ENCODE data around the gene KRTAP1-3.
"Not testable (repeated sequence)": the region's sequence is repeated elsewhere in the genome, so short reads cannot be mapped to it uniquely, and the experiment has no call there.

KRTAP1-3 gene

GRCh38 chr17:41034346-41034935 lies at the start of gene KRTAP1-3:
TSS of gene KRTAP1-3 (minus strand) at chr17:41034874. CDS start at chr17:41034821, 53 bp downstream.
- DNase-seq = not testable (repeated sequence)

GRCh38 chr17:41084100-41084856 lies 49.6 kb upstream of the KRTAP1-3 start, which contains the start of gene KRTAP4-7:
TSS of gene KRTAP4-7 (plus strand) at chr17:41084150. CDS start at chr17:41084207, 57 bp downstream.
- not testable (repeated sequence) for DNase-seq

- DNase-seq = not testable (repeated sequence)
These were observed 48.8 kb upstream of the KRTAP1-3 start for GRCh38 chr17:41083427-41083826.

GRCh38 chr17:41082626-41083025 lies 48.0 kb upstream of the KRTAP1-3 start:
- DNase-seq = no peak
- no peak for TF ChIP-seq POLR2A (IDR thresholded peaks at IDR 0.05; ENCODE audit: low read length)
- TF ChIP-seq GATA1 (IDR thresholded peaks at IDR 0.05; ENCODE audit: low read depth, low read length) = no peak

- TF ChIP-seq POLR2A (IDR thresholded peaks at IDR 0.05; ENCODE audit: low read length) = no peak
- no peak for TF ChIP-seq GATA1 (IDR thresholded peaks at IDR 0.05; ENCODE audit: low read depth, low read length)
- no peak for DNase-seq
These were observed 42.1 kb upstream of the KRTAP1-3 start for GRCh38 chr17:41076788-41077187.

- no peak for TF ChIP-seq POLR2A (IDR thresholded peaks at IDR 0.05; ENCODE audit: low read length)
- TF ChIP-seq GATA1 (IDR thresholded peaks at IDR 0.05; ENCODE audit: low read depth, low read length) = no peak
- no peak for DNase-seq
These were observed 39.0 kb upstream of the KRTAP1-3 start for GRCh38 chr17:41073676-41074075.

GRCh38 chr17:41071606-41072360 lies 37.1 kb upstream of the KRTAP1-3 start:
- DNase-seq = no peak
- TF ChIP-seq POLR2A (IDR thresholded peaks at IDR 0.05; ENCODE audit: low read length) (no peak), GATA1 (IDR thresholded peaks at IDR 0.05; ENCODE audit: low read depth, low read length) (no peak)

- TF ChIP-seq GATA1 (IDR thresholded peaks at IDR 0.05; ENCODE audit: low read depth, low read length) (no peak), POLR2A (IDR thresholded peaks at IDR 0.05; ENCODE audit: low read length) (no peak)
- no peak for DNase-seq
These were observed 34.4 kb upstream of the KRTAP1-3 start for GRCh38 chr17:41069031-41069430.

- DNase-seq = no peak
- TF ChIP-seq POLR2A (IDR thresholded peaks at IDR 0.05; ENCODE audit: low read length) (no peak), GATA1 (IDR thresholded peaks at IDR 0.05; ENCODE audit: low read depth, low read length) (no peak)
These were observed 32.6 kb upstream of the KRTAP1-3 start for GRCh38 chr17:41067281-41067680.

- peak in 1 of 2 experiments; percentile 25 for DNase-seq
- TF ChIP-seq POLR2A (IDR thresholded peaks at IDR 0.05; ENCODE audit: low read length) (no peak), GATA1 (IDR thresholded peaks at IDR 0.05; ENCODE audit: low read depth, low read length) (no peak)
These were observed 31.4 kb upstream of the KRTAP1-3 start, which contains the start of gene KRTAP2-4 for GRCh38 chr17:41065829-41066624. TSS of gene KRTAP2-4 (minus strand) at chr17:41065879. CDS start at chr17:41065845, 34 bp downstream.

- DNase-seq = not testable (repeated sequence)
These were observed 30.5 kb upstream of the KRTAP1-3 start for GRCh38 chr17:41065016-41065689.

- TF ChIP-seq POLR2A (IDR thresholded peaks at IDR 0.05; ENCODE audit: low read length) (no peak), GATA1 (IDR thresholded peaks at IDR 0.05; ENCODE audit: low read depth, low read length) (no peak)
- DNase-seq = no peak
These were observed 29.6 kb upstream of the KRTAP1-3 start for GRCh38 chr17:41064301-41064700.

GRCh38 chr17:41063449-41063848 lies 28.8 kb upstream of the KRTAP1-3 start:
- no peak for DNase-seq
- TF ChIP-seq GATA1 (IDR thresholded peaks at IDR 0.05; ENCODE audit: low read depth, low read length) = no peak

- DNase-seq = no peak
- TF ChIP-seq GATA1 (IDR thresholded peaks at IDR 0.05; ENCODE audit: low read depth, low read length) (no peak), POLR2A (IDR thresholded peaks at IDR 0.05; ENCODE audit: low read length) (no peak)
These were observed 27.3 kb upstream of the KRTAP1-3 start for GRCh38 chr17:41061964-41062363.

All from erythroblast (primary cell).